ENCODE data around the gene EBF3. TPM values are rescaled to one million over a fixed set of nuclear protein-coding genes. Genes with fewer than 3 reads are reported as not detected.

Gene EBF3
- total RNA-seq, 1 experiment from 2014 or later, result 0.64 TPM

DNA sequence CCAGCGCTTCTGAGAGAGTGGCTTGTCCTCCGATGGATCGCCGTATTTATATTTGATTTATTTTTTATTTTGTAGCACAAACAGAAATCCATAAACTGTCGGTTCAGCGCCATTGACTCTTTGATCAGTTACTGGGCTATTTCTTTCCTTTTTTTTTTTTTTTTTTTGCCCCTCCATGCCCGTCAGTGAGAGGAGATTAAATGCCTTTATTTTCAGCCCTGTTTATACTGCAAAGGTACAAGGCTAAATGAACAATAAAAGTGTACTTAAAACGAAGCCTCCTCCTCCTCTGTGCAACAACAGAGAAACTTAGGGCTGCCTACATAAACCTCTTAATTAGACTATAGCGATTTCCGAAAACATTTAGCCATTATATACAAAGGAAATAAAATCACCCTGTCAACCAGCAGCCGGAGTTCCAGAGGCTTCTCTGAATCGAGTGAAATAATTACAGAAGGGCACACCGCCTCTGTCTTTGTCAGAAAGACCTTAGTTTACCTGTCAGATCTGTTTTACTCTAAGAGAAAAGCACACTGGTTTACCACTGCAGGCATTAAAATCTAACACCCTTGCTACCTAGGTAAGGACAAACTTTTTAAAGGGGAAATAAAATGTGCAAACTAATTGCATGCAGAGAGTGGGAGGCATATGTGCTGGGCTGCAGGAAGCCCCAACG lies 3.5 kb downstream of the EBF3 start:
- Histone ChIP-seq H3K36me3 (ENCODE audit: control insufficient read depth, insufficient read depth, low read length) (no peaks in the 10 kb centered on the region), H3K27ac (ENCODE audit: low read length) (no peak overlapping the region), H3K27me3 (ENCODE audit: control insufficient read depth, insufficient read depth, low read length) (peaks cover 43% of the 10 kb centered on the region), H3K9me3 (ENCODE audit: control insufficient read depth, insufficient read depth, low read depth, low read length) (no peaks in the 10 kb centered on the region), H3K4me3 (ENCODE audit: low read depth in 2 of 2, low read length in 2 of 2) (no peak overlapping the region), H3K4me1 (ENCODE audit: control insufficient read depth, insufficient read depth, low read length) (peaks cover 9% of the 10 kb centered on the region)
- POLR2A ChIA-PET, result no interaction called here
- in situ Hi-C loops (cut with HindIII; ENCODE audit: low pct_unique_long_range_greater_than_20kb, low sequenced_read_pairs), result no loop called here
- TF ChIP-seq, protein P1, sequence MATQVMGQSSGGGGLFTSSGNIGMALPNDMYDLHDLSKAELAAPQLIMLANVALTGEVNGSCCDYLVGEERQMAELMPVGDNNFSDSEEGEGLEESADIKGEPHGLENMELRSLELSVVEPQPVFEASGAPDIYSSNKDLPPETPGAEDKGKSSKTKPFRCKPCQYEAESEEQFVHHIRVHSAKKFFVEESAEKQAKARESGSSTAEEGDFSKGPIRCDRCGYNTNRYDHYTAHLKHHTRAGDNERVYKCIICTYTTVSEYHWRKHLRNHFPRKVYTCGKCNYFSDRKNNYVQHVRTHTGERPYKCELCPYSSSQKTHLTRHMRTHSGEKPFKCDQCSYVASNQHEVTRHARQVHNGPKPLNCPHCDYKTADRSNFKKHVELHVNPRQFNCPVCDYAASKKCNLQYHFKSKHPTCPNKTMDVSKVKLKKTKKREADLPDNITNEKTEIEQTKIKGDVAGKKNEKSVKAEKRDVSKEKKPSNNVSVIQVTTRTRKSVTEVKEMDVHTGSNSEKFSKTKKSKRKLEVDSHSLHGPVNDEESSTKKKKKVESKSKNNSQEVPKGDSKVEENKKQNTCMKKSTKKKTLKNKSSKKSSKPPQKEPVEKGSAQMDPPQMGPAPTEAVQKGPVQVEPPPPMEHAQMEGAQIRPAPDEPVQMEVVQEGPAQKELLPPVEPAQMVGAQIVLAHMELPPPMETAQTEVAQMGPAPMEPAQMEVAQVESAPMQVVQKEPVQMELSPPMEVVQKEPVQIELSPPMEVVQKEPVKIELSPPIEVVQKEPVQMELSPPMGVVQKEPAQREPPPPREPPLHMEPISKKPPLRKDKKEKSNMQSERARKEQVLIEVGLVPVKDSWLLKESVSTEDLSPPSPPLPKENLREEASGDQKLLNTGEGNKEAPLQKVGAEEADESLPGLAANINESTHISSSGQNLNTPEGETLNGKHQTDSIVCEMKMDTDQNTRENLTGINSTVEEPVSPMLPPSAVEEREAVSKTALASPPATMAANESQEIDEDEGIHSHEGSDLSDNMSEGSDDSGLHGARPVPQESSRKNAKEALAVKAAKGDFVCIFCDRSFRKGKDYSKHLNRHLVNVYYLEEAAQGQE (IDR thresholded peaks at IDR 0.05; ENCODE audit: insufficient read depth in 1 of 2, low read depth in 2 of 2, low read length in 1 of 2), result no peak
- TF ChIP-seq POLR2AphosphoS5 (IDR thresholded peaks at IDR 0.05; ENCODE audit: low read depth, low read length) (no peak), SIN3A (IDR thresholded peaks at IDR 0.05; ENCODE audit: borderline replicate concordance, insufficient read depth, low read depth, low read length) (no peak), TCF7L2 (IDR thresholded peaks at IDR 0.05; ENCODE audit: low read depth, low read length) (no peak)
- TF ChIP-seq, protein P2, sequence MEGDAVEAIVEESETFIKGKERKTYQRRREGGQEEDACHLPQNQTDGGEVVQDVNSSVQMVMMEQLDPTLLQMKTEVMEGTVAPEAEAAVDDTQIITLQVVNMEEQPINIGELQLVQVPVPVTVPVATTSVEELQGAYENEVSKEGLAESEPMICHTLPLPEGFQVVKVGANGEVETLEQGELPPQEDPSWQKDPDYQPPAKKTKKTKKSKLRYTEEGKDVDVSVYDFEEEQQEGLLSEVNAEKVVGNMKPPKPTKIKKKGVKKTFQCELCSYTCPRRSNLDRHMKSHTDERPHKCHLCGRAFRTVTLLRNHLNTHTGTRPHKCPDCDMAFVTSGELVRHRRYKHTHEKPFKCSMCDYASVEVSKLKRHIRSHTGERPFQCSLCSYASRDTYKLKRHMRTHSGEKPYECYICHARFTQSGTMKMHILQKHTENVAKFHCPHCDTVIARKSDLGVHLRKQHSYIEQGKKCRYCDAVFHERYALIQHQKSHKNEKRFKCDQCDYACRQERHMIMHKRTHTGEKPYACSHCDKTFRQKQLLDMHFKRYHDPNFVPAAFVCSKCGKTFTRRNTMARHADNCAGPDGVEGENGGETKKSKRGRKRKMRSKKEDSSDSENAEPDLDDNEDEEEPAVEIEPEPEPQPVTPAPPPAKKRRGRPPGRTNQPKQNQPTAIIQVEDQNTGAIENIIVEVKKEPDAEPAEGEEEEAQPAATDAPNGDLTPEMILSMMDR (IDR thresholded peaks at IDR 0.05), result no peak
- ATAC-seq (no peak), DNase-seq (ENCODE audit: low read depth, low spot score) (no peak)
- CTCF ChIA-PET, result no interaction called here
- intact Hi-C loops (cut with micrococcal nuclease; ENCODE audit: unreplicated experiment), result loop anchor here (5.0 to 10.0 kb wide), 2 partner anchors 78 to 496 kb away; partner anchors contain the start of gene MGMT
- BruUV-seq (replicated peaks), result no TSS peak

DNA sequence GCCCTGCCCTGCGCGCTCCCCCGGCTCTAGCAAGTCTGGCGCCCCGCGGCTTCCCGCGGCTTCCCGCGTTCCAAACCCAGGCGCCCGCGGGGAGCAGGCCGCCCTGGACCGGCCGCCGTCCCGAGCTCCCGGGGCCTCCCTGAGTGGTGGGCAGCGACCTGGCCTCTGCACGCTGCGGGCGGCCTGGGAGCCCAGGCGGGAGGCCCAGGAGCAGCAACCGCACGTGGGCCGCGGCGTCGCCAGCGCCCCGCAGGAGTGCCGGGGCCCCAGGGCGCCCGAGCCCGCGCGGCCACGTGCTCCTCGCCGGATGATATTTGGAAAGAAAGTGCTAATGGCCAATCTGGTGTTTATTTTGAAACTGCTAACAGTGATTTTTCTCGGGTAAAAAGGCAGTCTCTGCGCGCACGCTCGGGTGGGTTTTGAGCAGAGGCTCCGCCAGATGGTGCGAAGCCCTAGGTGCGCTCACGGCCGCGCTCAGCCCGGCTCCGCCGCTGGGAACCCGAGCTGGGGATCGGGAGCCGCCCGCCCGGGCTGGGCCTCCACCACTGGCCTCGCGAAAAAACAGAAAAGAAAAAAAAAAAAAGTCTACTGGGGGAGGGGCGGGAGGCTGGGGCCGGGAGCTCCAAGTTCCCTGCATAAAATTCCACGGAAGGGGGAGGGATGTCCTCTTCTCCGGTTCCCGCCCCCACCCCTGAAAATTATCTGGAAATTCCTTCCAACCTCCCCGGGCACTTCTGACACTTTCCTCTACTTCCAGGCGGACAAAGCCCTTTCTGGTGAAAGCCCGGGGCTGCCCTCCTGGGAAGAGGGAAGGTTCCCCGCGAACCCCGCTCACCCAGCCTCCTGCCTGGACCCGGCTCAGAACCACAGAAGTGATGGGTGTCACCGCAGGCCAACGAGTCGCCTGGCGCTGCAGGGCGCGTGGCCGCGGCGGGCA lies 4.3 kb downstream of the EBF3 start:
- ATAC-seq (no peak), DNase-seq (ENCODE audit: low read depth, low spot score) (no peak)
- no peak overlapping the region for H3K4me3 ChIP-seq (ENCODE audit: low read depth in 2 of 2, low read length in 2 of 2)
- peaks cover 47% of the 10 kb centered on the region for H3K27me3 ChIP-seq (ENCODE audit: control insufficient read depth, insufficient read depth, low read length)
- no TSS peak for BruUV-seq (replicated peaks)
- CTCF ChIA-PET, result no interaction called here
- POLR2A ChIA-PET, result interaction anchor here (0.7 kb wide), 1 partner anchor 9 kb away, joined by 5 read pairs; no protein-coding TSS in a partner anchor
- H3K9me3 ChIP-seq (ENCODE audit: control insufficient read depth, insufficient read depth, low read depth, low read length), result no peaks in the 10 kb centered on the region
- in situ Hi-C loops (cut with HindIII; ENCODE audit: low pct_unique_long_range_greater_than_20kb, low sequenced_read_pairs), result no loop called here
- H3K4me1 ChIP-seq (ENCODE audit: control insufficient read depth, insufficient read depth, low read length), result peaks cover 9% of the 10 kb centered on the region
- intact Hi-C loops (cut with micrococcal nuclease; ENCODE audit: unreplicated experiment), result loop anchor here (5.0 to 10.0 kb wide), 2 partner anchors 78 to 495 kb away; partner anchors contain the start of gene MGMT
- TF ChIP-seq, protein P1 (IDR thresholded peaks at IDR 0.05; ENCODE audit: insufficient read depth in 1 of 2, low read depth in 2 of 2, low read length in 1 of 2), result no peak
- TF ChIP-seq, protein P2 (IDR thresholded peaks at IDR 0.05), result no peak
- TF ChIP-seq POLR2AphosphoS5 (IDR thresholded peaks at IDR 0.05; ENCODE audit: low read depth, low read length) (no peak), TCF7L2 (IDR thresholded peaks at IDR 0.05; ENCODE audit: low read depth, low read length) (no peak), SIN3A (IDR thresholded peaks at IDR 0.05; ENCODE audit: borderline replicate concordance, insufficient read depth, low read depth, low read length) (no peak)
- H3K27ac ChIP-seq (ENCODE audit: low read length), result no peak overlapping the region
- H3K36me3 ChIP-seq (ENCODE audit: control insufficient read depth, insufficient read depth, low read length), result no peaks in the 10 kb centered on the region
